ENCODE measurements around the gene CHST15.

DNA sequence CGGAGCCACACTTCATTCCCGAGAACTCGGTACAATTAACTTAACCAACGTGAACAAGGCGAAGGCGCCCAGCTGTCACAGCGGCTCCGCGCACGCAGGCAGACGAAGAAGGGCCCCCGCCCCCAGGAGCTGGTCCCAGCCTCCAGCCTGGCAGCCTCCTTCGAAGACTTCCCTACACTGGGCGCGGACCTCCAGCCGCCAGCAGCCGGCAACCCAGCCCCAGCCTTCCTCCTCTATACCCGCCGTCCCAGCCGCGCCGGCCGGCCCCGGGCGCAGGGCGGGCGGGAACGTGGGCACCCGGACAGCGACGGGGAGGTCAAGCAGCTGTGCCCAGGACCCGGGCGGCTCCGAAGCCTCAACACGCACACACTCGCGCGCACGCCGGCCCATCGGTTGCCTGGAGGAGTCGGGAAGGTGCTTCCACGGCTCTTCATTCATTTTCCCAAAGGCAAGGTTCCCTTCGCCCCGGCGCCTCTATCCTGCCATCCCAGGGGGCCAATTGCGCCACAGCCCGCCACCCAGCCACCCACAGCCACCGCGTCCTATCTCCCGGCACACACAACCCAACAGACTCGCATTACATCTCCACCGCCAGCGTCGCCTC, 1.6 kb downstream of the CHST15 start:
- TF ChIP-seq, protein P1, sequence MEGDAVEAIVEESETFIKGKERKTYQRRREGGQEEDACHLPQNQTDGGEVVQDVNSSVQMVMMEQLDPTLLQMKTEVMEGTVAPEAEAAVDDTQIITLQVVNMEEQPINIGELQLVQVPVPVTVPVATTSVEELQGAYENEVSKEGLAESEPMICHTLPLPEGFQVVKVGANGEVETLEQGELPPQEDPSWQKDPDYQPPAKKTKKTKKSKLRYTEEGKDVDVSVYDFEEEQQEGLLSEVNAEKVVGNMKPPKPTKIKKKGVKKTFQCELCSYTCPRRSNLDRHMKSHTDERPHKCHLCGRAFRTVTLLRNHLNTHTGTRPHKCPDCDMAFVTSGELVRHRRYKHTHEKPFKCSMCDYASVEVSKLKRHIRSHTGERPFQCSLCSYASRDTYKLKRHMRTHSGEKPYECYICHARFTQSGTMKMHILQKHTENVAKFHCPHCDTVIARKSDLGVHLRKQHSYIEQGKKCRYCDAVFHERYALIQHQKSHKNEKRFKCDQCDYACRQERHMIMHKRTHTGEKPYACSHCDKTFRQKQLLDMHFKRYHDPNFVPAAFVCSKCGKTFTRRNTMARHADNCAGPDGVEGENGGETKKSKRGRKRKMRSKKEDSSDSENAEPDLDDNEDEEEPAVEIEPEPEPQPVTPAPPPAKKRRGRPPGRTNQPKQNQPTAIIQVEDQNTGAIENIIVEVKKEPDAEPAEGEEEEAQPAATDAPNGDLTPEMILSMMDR (IDR thresholded peaks at IDR 0.05) = no peak
- TF ChIP-seq POLR2A (IDR thresholded peaks at IDR 0.05) = no peak
